ENCODE results near the gene ADTRP. TPM values are rescaled to one million over a fixed set of nuclear protein-coding genes. Genes with fewer than 3 reads are reported as not detected.

Gene ADTRP
- total RNA-seq, 4 donors from 2014 or later, result 0.23 to 0.72 (median 0.67) TPM; not detected in 1

GRCh38 chr6:11814106-11814505, 35.5 kb upstream of the ADTRP start:
- TF ChIP-seq POLR2AphosphoS5 (IDR thresholded peaks at IDR 0.05) (no peak), POLR2A (IDR thresholded peaks at IDR 0.05) (no peak), EP300 (IDR thresholded peaks at IDR 0.05) (no peak)
- TF ChIP-seq, protein P1, sequence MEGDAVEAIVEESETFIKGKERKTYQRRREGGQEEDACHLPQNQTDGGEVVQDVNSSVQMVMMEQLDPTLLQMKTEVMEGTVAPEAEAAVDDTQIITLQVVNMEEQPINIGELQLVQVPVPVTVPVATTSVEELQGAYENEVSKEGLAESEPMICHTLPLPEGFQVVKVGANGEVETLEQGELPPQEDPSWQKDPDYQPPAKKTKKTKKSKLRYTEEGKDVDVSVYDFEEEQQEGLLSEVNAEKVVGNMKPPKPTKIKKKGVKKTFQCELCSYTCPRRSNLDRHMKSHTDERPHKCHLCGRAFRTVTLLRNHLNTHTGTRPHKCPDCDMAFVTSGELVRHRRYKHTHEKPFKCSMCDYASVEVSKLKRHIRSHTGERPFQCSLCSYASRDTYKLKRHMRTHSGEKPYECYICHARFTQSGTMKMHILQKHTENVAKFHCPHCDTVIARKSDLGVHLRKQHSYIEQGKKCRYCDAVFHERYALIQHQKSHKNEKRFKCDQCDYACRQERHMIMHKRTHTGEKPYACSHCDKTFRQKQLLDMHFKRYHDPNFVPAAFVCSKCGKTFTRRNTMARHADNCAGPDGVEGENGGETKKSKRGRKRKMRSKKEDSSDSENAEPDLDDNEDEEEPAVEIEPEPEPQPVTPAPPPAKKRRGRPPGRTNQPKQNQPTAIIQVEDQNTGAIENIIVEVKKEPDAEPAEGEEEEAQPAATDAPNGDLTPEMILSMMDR (IDR thresholded peaks at IDR 0.05), result no peak

DNA sequence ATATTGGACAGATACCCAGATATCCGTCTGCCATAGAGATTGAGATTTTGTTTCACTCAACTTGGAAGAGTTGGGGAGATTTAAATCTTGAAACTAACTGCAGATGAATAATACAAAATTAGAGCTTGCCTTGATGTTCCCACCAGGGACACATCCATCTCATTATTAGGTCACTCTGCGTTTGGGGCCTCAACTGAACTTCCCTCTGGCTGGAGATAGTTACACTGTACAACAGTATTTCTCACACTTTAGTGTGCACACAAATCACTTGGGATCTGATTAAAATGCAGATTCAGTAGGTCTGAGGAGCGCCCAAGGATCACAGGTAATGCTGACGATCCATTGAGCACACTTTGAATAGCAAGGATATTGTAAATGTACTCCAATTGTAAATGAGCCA, 35.0 kb upstream of the ADTRP start:
- 64 to 65% methylated on average over 2 to 4 of the region's 4 CpGs for WGBS, 2 donors (ENCODE audit: low coverage in 1 of 2)
- Histone ChIP-seq H3K27ac (peak overlapping the region in 1 of 4 donors; percentile 16), H3K4me3 (no peak overlapping the region), H3K4me1 (peaks cover 0 to 15% (median 8%) of the 10 kb centered on the region in 3 donors), H3K36me3 (no peaks in the 10 kb centered on the region), H3K9me3 (no peaks in the 10 kb centered on the region), H3K27me3 (no peaks in the 10 kb centered on the region)
- TF ChIP-seq POLR2AphosphoS5 (IDR thresholded peaks at IDR 0.05), result no peak
- TF ChIP-seq POLR2A (IDR thresholded peaks at IDR 0.05), result no peak
- no peak for TF ChIP-seq EP300 (IDR thresholded peaks at IDR 0.05)
- TF ChIP-seq, protein P1 (IDR thresholded peaks at IDR 0.05), result no peak
- no peak for ATAC-seq

More at GRCh38 chr6:11814106-11814505, 35.5 kb upstream of the ADTRP start:
- 100% methylated on average over 1 of the region's 2 CpGs; no CpG with 5 or more reads in 1 of the 2 donors for WGBS, 2 donors (ENCODE audit: low coverage in 1 of 2)
- no peak overlapping the region for H3K4me3 ChIP-seq
- H3K9me3 ChIP-seq, result no peaks in the 10 kb centered on the region
- no peak for ATAC-seq
- H3K27me3 ChIP-seq, result no peaks in the 10 kb centered on the region
- peaks cover 0 to 15% (median 8%) of the 10 kb centered on the region in 3 donors for H3K4me1 ChIP-seq
- no peaks in the 10 kb centered on the region for H3K36me3 ChIP-seq
- peak overlapping the region in 1 of 4 donors; percentile 28 for H3K27ac ChIP-seq

DNA sequence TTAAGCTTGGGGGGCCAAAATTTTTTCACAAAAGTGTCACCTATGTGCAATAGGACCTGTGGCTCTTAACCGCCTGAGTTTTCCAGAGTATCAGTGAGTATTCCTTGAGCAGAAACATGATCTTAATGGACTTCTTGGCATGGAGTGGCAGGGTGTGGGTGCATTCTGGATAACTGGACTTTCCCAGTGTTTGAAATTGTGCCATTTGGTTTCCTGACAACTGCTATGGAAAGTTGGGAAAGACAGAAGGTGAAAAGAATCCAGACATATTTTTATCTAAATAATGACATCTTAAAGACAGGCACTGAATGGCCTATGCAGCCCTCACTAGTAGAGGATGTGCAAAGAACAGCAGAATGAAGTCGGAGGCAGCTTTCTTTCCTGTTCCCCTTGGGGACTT, 34.3 kb upstream of the ADTRP start:
- no peak for ATAC-seq
- H3K36me3 ChIP-seq, result no peaks in the 10 kb centered on the region
- WGBS, 2 donors (ENCODE audit: low coverage in 1 of 2), result 32 to 70% methylated on average over 1 to 2 of the region's 2 CpGs
- no peaks in the 10 kb centered on the region for H3K27me3 ChIP-seq
- H3K27ac ChIP-seq, result peak overlapping the region in 1 of 4 donors; percentile 16
- H3K4me1 ChIP-seq, result peaks cover 0 to 15% (median 8%) of the 10 kb centered on the region in 3 donors
- no peaks in the 10 kb centered on the region for H3K9me3 ChIP-seq
- H3K4me3 ChIP-seq, result no peak overlapping the region
- TF ChIP-seq, protein P1 (IDR thresholded peaks at IDR 0.05), result no peak
- no peak for TF ChIP-seq POLR2AphosphoS5 (IDR thresholded peaks at IDR 0.05)
- TF ChIP-seq EP300 (IDR thresholded peaks at IDR 0.05), result no peak
- no peak for TF ChIP-seq POLR2A (IDR thresholded peaks at IDR 0.05)

GRCh38 chr6:11812439-11812838, 33.8 kb upstream of the ADTRP start:
- Histone ChIP-seq H3K4me1 (peaks cover 0 to 15% (median 8%) of the 10 kb centered on the region in 3 donors), H3K4me3 (no peak overlapping the region), H3K27ac (no peak overlapping the region), H3K9me3 (no peaks in the 10 kb centered on the region), H3K27me3 (no peaks in the 10 kb centered on the region), H3K36me3 (no peaks in the 10 kb centered on the region)
- TF ChIP-seq POLR2AphosphoS5 (IDR thresholded peaks at IDR 0.05), result no peak
- no peak for ATAC-seq
- 64 to 83% methylated on average over 1 of the region's 1 CpG for WGBS, 2 donors (ENCODE audit: low coverage in 1 of 2)

GRCh38 chr6:11811644-11812264, 33.2 kb upstream of the ADTRP start:
- Histone ChIP-seq H3K27me3 (no peaks in the 10 kb centered on the region), H3K4me3 (no peak overlapping the region), H3K36me3 (no peaks in the 10 kb centered on the region), H3K27ac (no peak overlapping the region), H3K9me3 (no peaks in the 10 kb centered on the region), H3K4me1 (peaks cover 0 to 15% (median 8%) of the 10 kb centered on the region in 3 donors)
- 71 to 83% methylated on average over 2 to 3 of the region's 3 CpGs for WGBS, 2 donors (ENCODE audit: low coverage in 1 of 2)
- no peak for ATAC-seq
- no peak for TF ChIP-seq POLR2AphosphoS5 (IDR thresholded peaks at IDR 0.05)
- TF ChIP-seq EP300 (IDR thresholded peaks at IDR 0.05), result no peak
- no peak for TF ChIP-seq POLR2A (IDR thresholded peaks at IDR 0.05)
- TF ChIP-seq, protein P1 (IDR thresholded peaks at IDR 0.05), result no peak
